Measurements from ENCODE around the gene ASB4.

- TF ChIP-seq CTCF (IDR thresholded peaks at IDR 0.05; ENCODE audit: low read depth, low read length, missing input control) (no peak), FOXA1 (IDR thresholded peaks at IDR 0.05) (no peak), RAD21 (IDR thresholded peaks at IDR 0.05) (no peak), TAF1 (conservative IDR thresholded peaks at IDR 0.05) (no peak), JUND (IDR thresholded peaks at IDR 0.05) (no peak), HNF4G (IDR thresholded peaks at IDR 0.05) (no peak), HNF4A (conservative IDR thresholded peaks at IDR 0.05) (no peak), ZBTB33 (IDR thresholded peaks at IDR 0.05) (no peak), REST (IDR thresholded peaks at IDR 0.05) (no peak), ATF3 (IDR thresholded peaks at IDR 0.05) (no peak)
These were observed 16.7 kb downstream of the ASB4 start for GRCh38 chr7:95502403-95502802.
